ENCODE measurements around the gene SYNDIG1.
"Not testable (repeated sequence)": the region's sequence is repeated elsewhere in the genome, so short reads cannot be mapped to it uniquely, and the experiment has no call there.

GRCh38 chr20:24512441-24512840, 43.0 kb downstream of the SYNDIG1 start:
- not testable (repeated sequence) for TF ChIP-seq EP300 (IDR thresholded peaks at IDR 0.05; ENCODE audit: borderline replicate concordance in 1 of 2, low read depth in 1 of 2, low read length in 1 of 2); RFX5 (IDR thresholded peaks at IDR 0.05; ENCODE audit: low read length); SIN3A (IDR thresholded peaks at IDR 0.05; ENCODE audit: borderline replicate concordance, low read depth, low read length); YY1 (IDR thresholded peaks at IDR 0.05; ENCODE audit: low read depth); FOXM1 (IDR thresholded peaks at IDR 0.05; ENCODE audit: low read depth)
- TF ChIP-seq, protein P1, sequence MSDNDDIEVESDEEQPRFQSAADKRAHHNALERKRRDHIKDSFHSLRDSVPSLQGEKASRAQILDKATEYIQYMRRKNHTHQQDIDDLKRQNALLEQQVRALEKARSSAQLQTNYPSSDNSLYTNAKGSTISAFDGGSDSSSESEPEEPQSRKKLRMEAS (IDR thresholded peaks at IDR 0.05; ENCODE audit: low read depth): not testable (repeated sequence)
- TF ChIP-seq, protein P2, sequence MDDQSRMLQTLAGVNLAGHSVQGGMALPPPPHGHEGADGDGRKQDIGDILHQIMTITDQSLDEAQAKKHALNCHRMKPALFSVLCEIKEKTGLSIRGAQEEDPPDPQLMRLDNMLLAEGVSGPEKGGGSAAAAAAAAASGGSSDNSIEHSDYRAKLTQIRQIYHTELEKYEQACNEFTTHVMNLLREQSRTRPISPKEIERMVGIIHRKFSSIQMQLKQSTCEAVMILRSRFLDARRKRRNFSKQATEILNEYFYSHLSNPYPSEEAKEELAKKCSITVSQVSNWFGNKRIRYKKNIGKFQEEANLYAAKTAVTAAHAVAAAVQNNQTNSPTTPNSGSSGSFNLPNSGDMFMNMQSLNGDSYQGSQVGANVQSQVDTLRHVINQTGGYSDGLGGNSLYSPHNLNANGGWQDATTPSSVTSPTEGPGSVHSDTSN (IDR thresholded peaks at IDR 0.05): not testable (repeated sequence)
- TF ChIP-seq, protein P3, sequence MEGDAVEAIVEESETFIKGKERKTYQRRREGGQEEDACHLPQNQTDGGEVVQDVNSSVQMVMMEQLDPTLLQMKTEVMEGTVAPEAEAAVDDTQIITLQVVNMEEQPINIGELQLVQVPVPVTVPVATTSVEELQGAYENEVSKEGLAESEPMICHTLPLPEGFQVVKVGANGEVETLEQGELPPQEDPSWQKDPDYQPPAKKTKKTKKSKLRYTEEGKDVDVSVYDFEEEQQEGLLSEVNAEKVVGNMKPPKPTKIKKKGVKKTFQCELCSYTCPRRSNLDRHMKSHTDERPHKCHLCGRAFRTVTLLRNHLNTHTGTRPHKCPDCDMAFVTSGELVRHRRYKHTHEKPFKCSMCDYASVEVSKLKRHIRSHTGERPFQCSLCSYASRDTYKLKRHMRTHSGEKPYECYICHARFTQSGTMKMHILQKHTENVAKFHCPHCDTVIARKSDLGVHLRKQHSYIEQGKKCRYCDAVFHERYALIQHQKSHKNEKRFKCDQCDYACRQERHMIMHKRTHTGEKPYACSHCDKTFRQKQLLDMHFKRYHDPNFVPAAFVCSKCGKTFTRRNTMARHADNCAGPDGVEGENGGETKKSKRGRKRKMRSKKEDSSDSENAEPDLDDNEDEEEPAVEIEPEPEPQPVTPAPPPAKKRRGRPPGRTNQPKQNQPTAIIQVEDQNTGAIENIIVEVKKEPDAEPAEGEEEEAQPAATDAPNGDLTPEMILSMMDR (IDR thresholded peaks at IDR 0.05): not testable (repeated sequence)

All from SK-N-SH (cell line).